Activated CD4-positive, alpha-beta T cell treated with anti-CD3 and anti-CD28 coated beads for 4 hours (primary cell): ENCODE results near the gene TM4SF5.

ENCODE experiments used
- DNase-seq, 2 donors: peaks; one replicate each; pipeline ENCODE4 v3.0.0-alpha.2; 2020

TM4SF5 gene, protein sequence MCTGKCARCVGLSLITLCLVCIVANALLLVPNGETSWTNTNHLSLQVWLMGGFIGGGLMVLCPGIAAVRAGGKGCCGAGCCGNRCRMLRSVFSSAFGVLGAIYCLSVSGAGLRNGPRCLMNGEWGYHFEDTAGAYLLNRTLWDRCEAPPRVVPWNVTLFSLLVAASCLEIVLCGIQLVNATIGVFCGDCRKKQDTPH

DNA sequence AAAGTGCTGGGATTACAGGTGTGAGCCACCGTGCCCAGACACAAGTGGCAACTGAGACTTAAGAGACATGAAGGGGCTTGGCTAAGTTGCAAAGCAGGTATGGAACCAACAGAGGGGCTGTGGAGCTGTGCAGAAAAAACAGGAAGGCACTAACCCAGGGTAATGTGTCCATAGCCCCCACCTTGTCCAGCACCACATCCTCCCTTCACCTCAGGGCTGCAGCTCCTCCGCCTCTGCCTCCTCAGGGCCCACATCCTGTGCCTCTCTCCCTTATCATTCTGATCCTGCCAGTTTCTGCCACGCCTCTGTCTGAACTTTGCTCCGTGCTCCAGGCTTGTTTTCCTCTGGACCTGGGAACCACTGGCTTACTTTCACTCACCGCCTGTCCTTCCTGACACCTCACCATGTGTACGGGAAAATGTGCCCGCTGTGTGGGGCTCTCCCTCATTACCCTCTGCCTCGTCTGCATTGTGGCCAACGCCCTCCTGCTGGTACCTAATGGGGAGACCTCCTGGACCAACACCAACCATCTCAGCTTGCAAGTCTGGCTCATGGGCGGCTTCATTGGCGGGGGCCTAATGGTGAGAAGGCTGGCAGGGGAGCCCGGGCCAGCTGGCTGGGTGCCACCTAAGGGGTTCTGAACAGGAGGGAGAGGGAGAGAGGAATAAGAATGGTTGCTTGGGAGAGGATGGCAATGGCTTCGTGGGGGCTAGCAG, at the start of gene TM4SF5:
Gene TM4SF5, plus strand, starts transcription at position 368 of the 716 bp plus-strand sequence. Its CDS starts 37 bp downstream, at position 405.
- no peak for DNase-seq

DNA sequence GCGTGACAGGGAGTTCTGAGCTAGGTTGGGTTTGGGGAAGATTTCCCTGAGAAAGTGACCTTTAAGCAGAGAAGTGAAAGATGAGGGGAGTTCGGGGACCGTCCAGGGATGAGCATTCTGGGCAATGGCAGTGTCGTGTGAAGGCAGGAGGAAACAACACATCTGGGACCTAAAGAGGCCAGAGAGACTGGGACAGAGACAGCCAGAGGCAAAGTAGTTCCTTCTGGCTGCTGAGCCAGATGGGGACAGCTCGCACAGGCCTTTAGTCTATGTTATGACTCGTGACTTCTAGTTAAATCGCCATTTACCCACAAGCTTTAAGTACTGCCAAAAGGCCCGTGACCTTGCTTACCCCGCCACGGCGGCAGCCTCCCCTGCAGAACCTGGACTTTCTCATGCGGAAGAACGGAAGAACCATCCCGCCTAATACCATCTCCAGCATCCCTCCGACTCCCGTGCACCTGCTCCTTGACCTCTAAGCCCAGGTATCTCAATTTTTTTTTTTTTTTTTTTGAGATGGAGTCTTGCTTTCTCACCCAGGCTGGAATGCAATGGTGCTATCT, 48.9 kb upstream of the TM4SF5 start:
- no peak for DNase-seq

GRCh38 chr17:4724650-4725049, 47.0 kb upstream of the TM4SF5 start:
- DNase-seq = no peak

- no peak for DNase-seq
Measured at GRCh38 chr17:4725646-4726310, 45.9 kb upstream of the TM4SF5 start.

DNA sequence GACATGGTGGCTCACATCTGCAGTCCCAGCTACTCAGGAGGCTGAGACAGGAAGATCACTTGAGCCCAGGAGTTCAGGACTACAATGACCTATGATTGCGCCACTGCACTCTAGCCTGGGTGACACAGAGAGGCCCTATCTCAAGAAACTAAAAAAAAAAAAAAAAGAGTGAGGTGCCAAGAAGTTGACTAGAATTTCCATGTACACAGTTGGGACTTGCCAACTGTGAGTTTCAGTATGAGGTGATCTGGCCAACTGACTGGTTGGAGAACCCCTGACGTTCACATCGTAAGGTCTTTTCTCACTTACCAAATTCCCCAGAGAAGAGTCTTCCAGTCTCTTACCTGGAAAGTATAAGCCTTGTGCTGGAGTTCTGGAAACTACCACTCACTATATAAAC, 43.6 kb upstream of the TM4SF5 start:
- no peak for DNase-seq

DNA sequence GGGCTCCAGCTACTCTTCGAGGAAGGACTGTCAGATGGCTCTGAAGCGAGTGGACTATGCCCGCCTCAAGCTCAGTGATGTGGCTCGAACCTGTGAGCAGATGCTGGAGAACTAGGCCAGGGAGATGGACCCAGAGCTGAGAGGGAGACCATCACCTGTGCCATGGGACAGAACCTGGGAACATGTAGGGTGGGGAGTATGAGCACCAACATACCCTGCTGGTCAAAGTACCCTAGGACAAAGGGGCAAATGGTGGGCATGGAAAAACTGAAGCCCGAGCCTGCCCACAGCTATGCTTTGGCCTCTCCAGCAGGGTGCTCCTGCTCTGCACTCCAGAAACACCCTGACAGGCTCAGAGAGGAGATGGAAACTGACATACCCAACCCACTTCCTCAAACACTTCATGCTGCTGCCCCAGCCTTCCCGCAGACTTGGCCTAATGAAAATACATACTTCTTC, 38.6 kb upstream of the TM4SF5 start:
- no peak for DNase-seq

DNA sequence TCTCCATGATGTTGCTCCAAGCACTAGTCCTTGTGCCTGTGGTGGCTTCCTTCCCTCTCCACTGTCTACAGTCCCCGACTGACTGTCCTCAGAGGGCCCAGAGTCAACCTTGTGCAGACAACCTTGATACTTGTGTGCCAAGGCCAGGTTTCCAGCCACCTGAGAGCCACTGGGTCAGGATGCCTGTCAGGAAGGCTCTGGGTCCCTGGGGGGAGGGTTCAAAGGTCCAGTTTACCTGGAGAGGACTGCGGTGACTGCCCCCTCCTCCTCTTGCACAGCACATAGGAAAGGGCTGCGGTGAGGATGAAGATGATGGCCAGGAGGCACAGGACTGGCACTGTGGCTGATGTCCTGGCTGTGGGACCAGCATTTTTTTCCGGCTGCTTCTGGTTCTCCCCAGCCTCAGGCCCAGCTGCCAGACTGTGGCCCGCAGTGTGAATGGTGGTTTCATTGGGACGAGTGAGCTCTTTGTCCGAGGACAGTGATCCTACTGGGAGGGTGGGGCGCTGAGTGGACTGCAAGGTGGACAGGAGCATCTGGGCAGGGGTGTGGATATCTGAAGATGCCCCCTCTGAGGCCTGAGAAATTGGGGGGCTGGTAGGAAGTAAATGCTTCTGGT, 36.7 kb upstream of the TM4SF5 start:
- no peak for DNase-seq

- no peak for DNase-seq
Measured at GRCh38 chr17:4735876-4736651, 35.6 kb upstream of the TM4SF5 start.

GRCh38 chr17:4738136-4739121, 33.3 kb upstream of the TM4SF5 start:
- DNase-seq = no peak

DNA sequence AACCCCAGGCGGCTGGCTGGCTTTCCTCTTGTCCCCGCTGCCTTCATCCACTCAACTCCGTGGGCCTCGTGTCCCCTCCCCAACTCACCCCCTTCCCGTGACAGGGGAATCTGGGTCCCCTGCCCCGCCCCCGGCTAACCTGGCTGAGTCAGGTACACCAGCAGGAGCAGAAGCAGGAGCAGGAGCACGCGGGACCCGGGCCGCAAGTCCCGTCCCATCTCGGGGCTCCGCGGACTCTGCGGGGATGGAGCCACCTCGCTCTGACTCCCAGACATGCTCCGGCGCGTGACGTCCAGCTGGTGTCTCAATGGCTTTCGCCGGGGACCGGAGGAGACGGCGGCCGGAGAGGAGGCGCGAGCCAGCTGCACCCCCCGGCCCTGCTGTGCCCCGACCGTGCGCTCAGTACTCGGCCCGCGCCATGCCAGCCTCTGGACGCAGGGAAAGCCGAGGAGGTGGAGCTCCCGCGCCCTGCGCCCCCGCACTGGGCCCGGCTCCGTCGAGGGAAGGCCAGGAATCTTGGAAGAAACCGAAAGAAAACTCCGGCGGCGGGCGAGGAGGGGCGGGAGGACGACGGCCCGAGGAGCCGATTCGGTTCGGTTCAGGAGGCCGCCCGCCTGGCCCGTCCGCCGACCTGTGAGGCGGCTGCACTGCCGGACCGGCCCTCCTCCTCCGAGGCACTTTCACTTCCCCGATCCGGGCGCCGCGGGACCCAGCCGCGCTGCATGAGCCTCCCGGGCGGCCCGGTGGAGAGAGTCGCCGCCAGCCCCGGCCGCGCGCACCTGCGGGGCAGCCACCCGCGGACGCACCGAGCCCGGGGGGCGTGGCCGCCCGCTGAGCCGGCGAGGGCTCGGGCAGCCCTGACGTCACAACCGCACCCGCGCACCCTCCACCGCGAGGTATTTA, 32.3 kb upstream of the TM4SF5 start, which contains the start of the genes CXCL16 and ZMYND15:
Gene CXCL16, minus strand, starts transcription at position 807 of the 903 bp plus-strand sequence. Its CDS starts 589 bp downstream, at position 218.
Gene ZMYND15, plus strand, starts transcription at position 712 of the 903 bp plus-strand sequence. CDS start 716 bp downstream, outside the sequence.
- DNase-seq = peak; percentile 54 to 60

DNA sequence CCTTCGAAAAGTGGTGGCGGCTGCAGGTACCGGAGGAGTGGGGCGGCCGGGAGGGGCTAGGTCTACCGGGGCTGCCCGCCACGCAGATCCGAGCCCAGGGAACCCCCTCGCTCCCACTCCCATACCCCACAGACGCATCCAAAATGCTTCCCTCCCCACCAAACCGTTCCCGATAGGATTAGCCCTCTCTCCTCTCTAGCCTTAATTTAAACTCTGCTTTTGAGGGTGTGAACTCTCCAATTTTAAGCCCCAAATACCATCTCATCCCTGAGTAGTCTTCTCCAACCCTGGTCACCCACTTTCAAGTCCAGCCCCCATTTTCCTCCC, 31.7 kb upstream of the TM4SF5 start:
- DNase-seq = no peak

DNA sequence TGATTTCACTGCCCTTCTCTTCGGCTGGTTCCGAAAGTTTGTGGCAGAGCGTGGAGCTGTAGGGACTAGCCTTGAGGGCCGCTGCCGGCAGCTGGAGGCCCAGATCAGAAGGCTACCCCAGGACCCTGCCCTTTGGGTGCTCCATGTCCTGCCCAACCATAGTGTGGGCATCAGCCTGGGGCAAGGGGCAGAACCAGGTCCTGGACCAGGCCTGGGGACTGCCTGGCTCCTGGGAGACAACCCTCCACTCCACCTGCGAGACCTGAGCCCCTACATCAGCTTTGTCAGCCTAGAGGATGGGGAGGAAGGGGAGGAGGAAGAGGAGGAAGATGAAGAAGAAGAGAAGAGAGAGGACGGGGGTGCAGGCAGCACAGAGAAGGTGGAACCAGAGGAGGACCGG, 31.1 kb upstream of the TM4SF5 start:
- DNase-seq = no peak

- DNase-seq = no peak
Measured at GRCh38 chr17:4741544-4741943, 30.1 kb upstream of the TM4SF5 start.

DNA sequence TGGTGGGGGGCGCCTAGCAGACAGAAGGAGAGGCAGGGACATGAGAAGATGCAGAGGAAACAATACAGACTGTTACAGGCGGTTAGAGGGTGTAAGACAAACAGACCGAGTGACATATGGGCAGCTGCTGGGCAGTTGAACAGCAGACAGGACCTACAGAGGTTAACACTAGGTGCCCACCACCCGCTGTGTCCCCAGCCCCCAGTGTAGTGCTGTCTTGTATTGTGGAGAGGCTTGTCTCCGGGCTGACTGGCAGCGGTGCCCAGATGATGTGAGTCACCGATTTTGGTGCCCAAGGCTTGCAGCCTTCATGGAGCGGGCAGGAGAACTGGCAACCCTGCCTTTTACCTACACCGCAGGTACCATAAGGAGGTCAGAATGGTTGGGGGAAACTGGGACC, 29.6 kb upstream of the TM4SF5 start:
- DNase-seq = no peak

DNA sequence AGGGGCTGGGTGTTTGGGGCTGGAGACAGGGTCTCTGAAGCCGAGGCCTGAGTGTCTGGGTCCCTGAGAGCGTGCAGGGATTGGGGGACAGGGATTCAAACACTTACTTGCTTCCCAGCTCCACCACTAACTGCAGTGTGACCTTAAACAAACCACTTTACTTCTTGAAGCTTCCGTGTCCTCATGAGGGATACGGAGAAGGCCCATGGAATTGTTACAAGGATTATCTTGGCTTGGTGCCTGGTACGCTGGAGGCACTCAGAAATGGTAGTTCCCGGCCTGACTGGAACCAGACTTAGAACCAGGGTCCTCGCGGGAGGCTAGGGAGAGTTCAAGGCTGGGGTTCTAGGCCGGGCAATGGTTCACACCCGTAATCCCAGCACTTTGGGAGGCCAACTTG, 29.1 kb upstream of the TM4SF5 start:
- DNase-seq = no peak

DNA sequence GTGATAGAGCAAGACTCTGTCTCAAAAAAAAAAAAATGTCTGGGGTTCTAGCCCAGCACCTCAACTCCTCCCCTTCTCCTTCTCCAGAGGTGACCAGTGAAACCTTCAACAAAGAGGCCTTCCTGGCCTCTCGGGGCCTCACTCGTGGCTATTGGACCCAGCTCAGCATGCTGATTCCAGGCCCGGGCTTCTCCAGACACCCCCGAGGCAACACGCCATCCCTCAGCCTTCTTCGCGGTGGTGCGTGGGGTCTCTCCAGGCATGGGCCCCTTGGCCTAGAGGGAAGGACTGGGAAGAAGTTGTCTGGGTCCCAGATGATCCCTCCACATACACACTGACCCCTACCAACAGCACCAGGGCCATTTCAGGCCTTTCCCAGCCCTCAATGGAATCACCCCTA, 28.5 kb upstream of the TM4SF5 start:
- no peak for DNase-seq

- DNase-seq = no peak
Measured at GRCh38 chr17:4743898-4744297, 27.8 kb upstream of the TM4SF5 start.

DNA sequence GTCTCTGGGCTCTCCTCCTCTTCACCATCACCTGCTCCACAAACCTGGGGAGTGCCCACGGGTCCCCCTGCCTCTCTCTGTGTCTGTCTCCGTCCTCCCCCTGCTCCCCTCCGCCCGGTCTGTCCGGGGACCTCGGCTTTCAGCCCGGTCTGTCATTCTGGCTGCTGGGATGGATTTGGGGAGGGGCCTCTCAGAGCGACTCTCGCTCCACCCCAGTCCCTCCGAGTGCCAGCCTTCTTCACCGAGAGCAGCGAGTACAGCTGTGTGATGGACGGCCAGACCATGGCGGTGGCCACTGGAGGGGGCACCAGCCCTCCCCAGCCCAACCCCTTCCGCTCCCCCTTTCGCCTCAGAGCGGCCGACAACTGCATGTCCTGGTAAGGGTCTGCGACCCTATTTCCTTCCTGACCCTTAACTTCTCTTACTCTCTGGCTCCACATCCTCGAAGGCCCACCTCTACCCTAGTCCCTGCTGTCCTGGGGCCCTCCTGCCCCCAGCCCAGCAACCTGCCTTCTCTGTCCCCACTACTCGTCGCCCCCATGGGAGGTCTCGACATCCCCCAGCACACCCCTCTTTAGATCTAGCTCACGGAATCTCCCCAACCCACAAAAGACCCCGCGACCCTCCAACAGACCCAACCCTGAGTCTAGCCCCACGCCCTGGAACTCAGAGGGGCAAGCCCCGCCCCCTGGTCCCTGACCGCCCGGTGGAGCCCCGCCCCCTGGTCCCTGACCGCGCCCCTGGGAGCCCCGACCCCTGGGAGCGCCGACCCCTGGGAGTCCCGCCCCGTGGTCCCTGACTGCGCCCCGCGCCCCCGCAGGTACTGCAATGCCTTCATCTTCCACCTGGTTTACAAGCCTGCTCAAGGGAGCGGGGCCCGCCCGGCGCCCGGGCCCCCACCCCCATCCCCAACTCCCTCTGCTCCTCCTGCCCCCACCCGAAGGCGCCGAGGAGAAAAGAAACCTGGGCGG, 26.4 kb upstream of the TM4SF5 start:
- no peak for DNase-seq

DNA sequence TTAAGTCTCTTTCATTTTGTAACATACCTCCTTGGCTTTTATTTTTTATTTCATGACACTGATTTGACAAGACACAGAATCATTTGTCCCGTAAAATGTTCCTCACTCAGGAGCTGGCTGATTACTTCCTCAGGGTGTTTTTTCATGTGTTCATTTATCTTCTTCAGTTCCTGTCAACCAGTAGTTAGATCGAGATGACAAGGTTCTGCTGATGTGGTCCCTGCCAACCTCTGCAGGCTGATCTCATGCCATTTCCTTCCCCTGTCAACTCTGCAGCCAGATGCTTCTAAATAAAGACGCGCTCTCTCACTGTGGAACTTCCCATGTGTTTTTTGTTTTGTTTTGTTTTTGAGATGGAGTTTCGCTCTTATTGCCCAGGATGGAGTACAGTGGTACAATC, 23.8 kb upstream of the TM4SF5 start:
- no peak for DNase-seq
